Measurements from ENCODE around the gene TMEM132D.

TMEM132D gene

GRCh38 chr12:129527506-129527905, 376.3 kb downstream of the TMEM132D start:
- TF ChIP-seq CTCF (IDR thresholded peaks at IDR 0.05; ENCODE audit: low read depth, low read length): no peak
- no peak for DNase-seq (ENCODE audit: low read depth in 2 of 2)
- no peak overlapping the region for H3K4me3 ChIP-seq (replicated peaks in 1 of 2; ENCODE audit: low read depth in 2 of 2, low read length in 2 of 2)

- no peak overlapping the region for H3K4me3 ChIP-seq (replicated peaks in 1 of 2; ENCODE audit: low read depth in 2 of 2, low read length in 2 of 2)
- DNase-seq (ENCODE audit: low read depth in 2 of 2): no peak
- TF ChIP-seq CTCF (IDR thresholded peaks at IDR 0.05; ENCODE audit: low read depth, low read length): no peak
Measured at GRCh38 chr12:129523621-129524020, 380.2 kb downstream of the TMEM132D start.

- no peak for TF ChIP-seq CTCF (IDR thresholded peaks at IDR 0.05; ENCODE audit: low read depth, low read length)
- H3K4me3 ChIP-seq (replicated peaks in 1 of 2; ENCODE audit: low read depth in 2 of 2, low read length in 2 of 2): no peak overlapping the region
- DNase-seq (ENCODE audit: low read depth in 2 of 2): no peak
Measured at GRCh38 chr12:129520739-129521138, 383.1 kb downstream of the TMEM132D start.

GRCh38 chr12:129503802-129504201, 400.0 kb downstream of the TMEM132D start:
- TF ChIP-seq CTCF (IDR thresholded peaks at IDR 0.05; ENCODE audit: low read depth, low read length): no peak
- no peak overlapping the region for H3K4me3 ChIP-seq (replicated peaks in 1 of 2; ENCODE audit: low read depth in 2 of 2, low read length in 2 of 2)
- no peak for DNase-seq (ENCODE audit: low read depth in 2 of 2)

- H3K4me3 ChIP-seq (replicated peaks in 1 of 2; ENCODE audit: low read depth in 2 of 2, low read length in 2 of 2): no peak overlapping the region
- TF ChIP-seq CTCF (IDR thresholded peaks at IDR 0.05; ENCODE audit: low read depth, low read length): no peak
- no peak for DNase-seq (ENCODE audit: low read depth in 2 of 2)
Measured at GRCh38 chr12:129496226-129496625, 407.6 kb downstream of the TMEM132D start.

- DNase-seq (ENCODE audit: low read depth in 2 of 2): no peak
- H3K4me3 ChIP-seq (replicated peaks in 1 of 2; ENCODE audit: low read depth in 2 of 2, low read length in 2 of 2): no peak overlapping the region
- TF ChIP-seq CTCF (IDR thresholded peaks at IDR 0.05; ENCODE audit: low read depth, low read length): no peak
Measured at GRCh38 chr12:129494766-129495165, 409.1 kb downstream of the TMEM132D start.

- DNase-seq (ENCODE audit: low read depth in 2 of 2): no peak
- H3K4me3 ChIP-seq (replicated peaks in 1 of 2; ENCODE audit: low read depth in 2 of 2, low read length in 2 of 2): no peak overlapping the region
- TF ChIP-seq CTCF (IDR thresholded peaks at IDR 0.05; ENCODE audit: low read depth, low read length): no peak
Measured at GRCh38 chr12:129494260-129494659, 409.6 kb downstream of the TMEM132D start.
